H1 (cell line): Measurements from ENCODE around the gene CDADC1. TPM values are rescaled to one million over a fixed set of nuclear protein-coding genes. Genes with fewer than 3 reads are reported as not detected.

Experiments used
- CTCF ChIA-PET: fragments of 300-600 bp; sonication (Branson Sonifier 250); formaldehyde crosslinking; loops from one replicate; lab custom pipeline; 2021; ENCODE audit not compliant: partially characterized antibody; lab: Charles Lee
- POLR2A ChIA-PET: fragments of 300-600 bp; sonication (Branson Sonifier 250); formaldehyde crosslinking; loops from one replicate; lab custom pipeline; 2021; ENCODE audit warnings: inconsistent platforms; ENCODE audit not compliant: partially characterized antibody; lab: Charles Lee
- DNase-seq, 2 experiments: peaks; one replicate each; pipeline versions ENCODE4 v3.0.0 to v3.0.0-alpha.2; 2010 to 2022; ENCODE audit warnings: low spot score in 2 of 2, low read depth in 1 of 2, mixed read lengths in 1 of 2
- FAIRE-seq: peaks from 2 replicates; lab custom pipeline; 2011; peaks lifted over from hg19 to GRCh38; lab: Jason Lieb, UNC
- H2AFZ ChIP-seq: 2 replicates; pipeline ENCODE4 v1.8.1; 2012; ENCODE audit warnings: low read length, inconsistent platforms
- H2AK5ac ChIP-seq: 2 replicates; pipeline ENCODE4 v1.6.1; 2013; ENCODE audit warnings: low read depth, low read length
- H2BK120ac ChIP-seq: replicated peaks from 2 replicates; pipeline ENCODE3; 2013; ENCODE audit warnings: low read depth, low read length, inconsistent platforms
- H2BK12ac ChIP-seq: 2 replicates; pipeline ENCODE4 v1.6.1; 2013; ENCODE audit warnings: low read depth, low read length
- H2BK15ac ChIP-seq: 2 replicates; pipeline ENCODE4 v1.6.1; 2013; ENCODE audit warnings: low read length
- H2BK20ac ChIP-seq: 2 replicates; pipeline ENCODE4 v1.6.1; 2013; ENCODE audit warnings: low read length
- H2BK5ac ChIP-seq: 2 replicates; pipeline ENCODE4 v1.6.1; 2013; ENCODE audit warnings: low read depth, low read length
- H3K14ac ChIP-seq: 2 replicates; pipeline ENCODE4 v1.6.1; 2013; ENCODE audit warnings: inconsistent platforms; ENCODE audit not compliant: insufficient read length
- H3K18ac ChIP-seq: 2 replicates; pipeline ENCODE4 v1.6.1; 2013; ENCODE audit warnings: low read length; ENCODE audit errors: extremely low read depth
- H3K23ac ChIP-seq: 2 replicates; pipeline ENCODE4 v1.6.1; 2013; ENCODE audit warnings: inconsistent platforms; ENCODE audit not compliant: insufficient read length
- H3K23me2 ChIP-seq: 2 replicates; pipeline ENCODE4 v1.6.1; 2013; ENCODE audit warnings: low read depth, low read length
- H3K27ac ChIP-seq: 2 replicates; pipeline ENCODE4 v1.6.1; 2011; ENCODE audit warnings: low read depth, low read length, inconsistent platforms
- H3K27me3 ChIP-seq, 4 experiments: replicated peaks in 1 of 4; 1 replicate in 1 of 4; 2 replicates in 3 of 4; pipeline versions ENCODE4 v1.6.1 to v1.8.1; 2011 to 2013; ENCODE audit warnings: low read length in 3 of 4, mild to moderate bottlenecking in 3 of 4, inconsistent platforms in 2 of 4, mixed read lengths in 2 of 4, moderate library complexity in 1 of 4; ENCODE audit not compliant: control insufficient read depth in 3 of 4, insufficient read depth in 3 of 4; ENCODE audit errors: extremely low read depth in 1 of 4
- H3K36me3 ChIP-seq, 4 experiments: 2 replicates each; pipeline versions ENCODE4 v1.6.1 to v1.8.1; 2011 to 2013; ENCODE audit warnings: mild to moderate bottlenecking in 4 of 4, low read length in 3 of 4, moderate library complexity in 2 of 4, control low read depth in 1 of 4, inconsistent platforms in 1 of 4; ENCODE audit not compliant: insufficient read depth in 4 of 4, control insufficient read depth in 2 of 4
- H3K4ac ChIP-seq: replicated peaks from 2 replicates; pipeline ENCODE3; 2013; ENCODE audit warnings: low read length, low read depth, mixed read lengths, inconsistent platforms; ENCODE audit not compliant: insufficient read length
- H3K4me1 ChIP-seq, 4 experiments: replicated peaks in 1 of 4; 1 replicate in 1 of 4; 2 replicates in 3 of 4; pipeline versions ENCODE4 v1.6.1 to v1.8.1; 2011 to 2013; ENCODE audit warnings: low read length in 3 of 4, inconsistent platforms in 2 of 4, mixed read lengths in 1 of 4; ENCODE audit not compliant: insufficient read depth in 4 of 4, control insufficient read depth in 3 of 4
- H3K4me2 ChIP-seq, 2 experiments: 2 replicates each; pipeline versions ENCODE4 v1.6.1 to v1.8.1; 2011 to 2013; ENCODE audit warnings: low read depth in 2 of 2, low read length in 2 of 2, control low read depth in 1 of 2, inconsistent platforms in 1 of 2, mild to moderate bottlenecking in 1 of 2; ENCODE audit not compliant: insufficient read depth in 1 of 2
- H3K4me3 ChIP-seq, 4 experiments: fragments of 200-600, 300-600 bp in 1 of 4; sonication (generic), shearing (Covaris generic), sonication (Bioruptor Twin) in 1 of 4; 2 replicates each; pipeline versions ENCODE4 v1.5.1 to v1.8.1; 2011 to 2016; ENCODE audit warnings: low read length in 4 of 4, low read depth in 3 of 4, control low read depth in 2 of 4, inconsistent platforms in 2 of 4, mild to moderate bottlenecking in 2 of 4, mixed read lengths in 1 of 4, moderate library complexity in 1 of 4; ENCODE audit not compliant: insufficient read depth in 2 of 4; ENCODE audit errors: extremely low read depth in 1 of 4
- H3K56ac ChIP-seq: replicated peaks from 2 replicates; pipeline ENCODE3; 2013; ENCODE audit warnings: low read depth, mild to moderate bottlenecking, mixed read lengths, low read length, inconsistent platforms; ENCODE audit not compliant: insufficient read length
- H3K79me1 ChIP-seq: 2 replicates; pipeline ENCODE4 v1.6.1; 2013; ENCODE audit warnings: low read depth, low read length, control low read depth
- H3K79me2 ChIP-seq, 2 experiments: 2 replicates each; pipeline versions ENCODE4 v1.6.1 to v1.8.1; 2012 to 2013; ENCODE audit warnings: low read length in 2 of 2, mild to moderate bottlenecking in 2 of 2, inconsistent platforms in 1 of 2; ENCODE audit not compliant: insufficient read depth in 2 of 2, control insufficient read depth in 1 of 2
- H3K9ac ChIP-seq, 4 experiments: replicated peaks in 1 of 4; 1 replicate in 1 of 4; 2 replicates in 3 of 4; pipeline versions ENCODE4 v1.6.1 to v1.8.1; 2011 to 2013; ENCODE audit warnings: low read depth in 3 of 4, low read length in 3 of 4, control low read depth in 2 of 4, mild to moderate bottlenecking in 2 of 4, moderate library complexity in 2 of 4, inconsistent platforms in 1 of 4; ENCODE audit errors: extremely low read depth in 1 of 4
- H3K9me3 ChIP-seq, 2 experiments: 2 replicates each; pipeline versions ENCODE4 v1.6.1 to v1.8.1; 2012 to 2013; ENCODE audit warnings: mild to moderate bottlenecking in 2 of 2, moderate library complexity in 2 of 2, control low read depth in 1 of 2, inconsistent platforms in 1 of 2, low read depth in 1 of 2, low read length in 1 of 2, mixed read lengths in 1 of 2; ENCODE audit not compliant: insufficient read depth in 2 of 2
- H4K20me1 ChIP-seq, 2 experiments: replicated peaks in 1 of 2; 2 replicates each; pipeline versions ENCODE3 to v1.8.1; 2011 to 2013; ENCODE audit warnings: inconsistent platforms in 2 of 2, low read length in 2 of 2, mild to moderate bottlenecking in 1 of 2; ENCODE audit not compliant: insufficient read depth in 2 of 2, control insufficient read depth in 1 of 2
- H4K5ac ChIP-seq: 2 replicates; pipeline ENCODE4 v1.6.1; 2013; ENCODE audit warnings: low read length, low read depth, mixed read lengths, inconsistent platforms; ENCODE audit not compliant: insufficient read length
- H4K8ac ChIP-seq: 2 replicates; pipeline ENCODE4 v1.8.0; 2013; ENCODE audit warnings: mild to moderate bottlenecking, moderate library complexity, low read length, inconsistent platforms; ENCODE audit not compliant: insufficient read depth; ENCODE audit errors: extremely low read depth
- H4K91ac ChIP-seq: replicated peaks from 2 replicates; pipeline ENCODE3; 2013; ENCODE audit warnings: low read length, mixed read lengths, inconsistent platforms; ENCODE audit not compliant: insufficient read length
- ATF2 ChIP-seq: IDR thresholded peaks from 2 replicates; pipeline ENCODE4 v1.6.1; 2012; ENCODE audit warnings: low read length, inconsistent platforms
- KDM1A ChIP-seq: fragments of 200-600, 300-600 bp; sonication (generic); IDR thresholded peaks from 2 replicates; pipeline ENCODE4 v1.7.1; 2016; ENCODE audit warnings: mild to moderate bottlenecking, low read length, borderline replicate concordance
- PHF8 ChIP-seq: fragments of 200-600 bp; sonication (generic); conservative IDR thresholded peaks from 2 replicates; pipeline ENCODE4 v1.7.1; 2012; ENCODE audit warnings: low read depth, mild to moderate bottlenecking, inconsistent platforms, low read length, moderate library complexity
- POLR2A ChIP-seq, 2 experiments: IDR thresholded peaks; 1 replicate in 1 of 2; 2 replicates in 1 of 2; pipeline ENCODE4 v1.6.1; 2011; ENCODE audit warnings: low read depth in 2 of 2, low read length in 2 of 2, mild to moderate bottlenecking in 2 of 2; ENCODE audit errors: control extremely low read depth in 1 of 2
- RBBP5 ChIP-seq: IDR thresholded peaks from 2 replicates; pipeline ENCODE4 v1.7.1; 2012; ENCODE audit warnings: low read depth, mild to moderate bottlenecking, inconsistent platforms, low read length, moderate library complexity, borderline replicate concordance
- SP2 ChIP-seq: IDR thresholded peaks from 2 replicates; pipeline ENCODE4 v1.6.1; 2012; ENCODE audit warnings: mild to moderate bottlenecking, low read length, inconsistent platforms
- WGBS, 2 experiments: shearing (Covaris generic) in 1 of 2; methylation state at CpG; one replicate each; pipeline versions ENCODE4 v1.1.6 to v1.1.7; 2013 to 2015; ENCODE audit warnings: low lambda C conversion rate in 2 of 2, mixed read lengths in 2 of 2, inconsistent platforms in 1 of 2, low coverage in 1 of 2, missing lambda C conversion rate in 1 of 2; ENCODE audit not compliant: insufficient replicate concordance in 2 of 2, insufficient coverage in 1 of 2, insufficient read length in 1 of 2; ENCODE audit errors: extremely low coverage in 1 of 2, missing lambda C conversion rate in 1 of 2; 5-methylcytosine and 5-hydroxymethylcytosine counted together
- polyA plus RNA-seq, 7 experiments: library from polyadenylated mRNA; depleted of rRNA in 3 of 7; stranded (reverse) in 5 of 7; unstranded in 2 of 7; fragments of >200 nt in 5 of 7; fragments of 200-250 nt in 2 of 7; gene quantifications; 1 replicate in 5 of 7; 2 replicates in 1 of 7; 4 replicates in 1 of 7; pipeline versions ENCODE4 v1.2.1 to v1.2.3, GENCODE V29; 2011 to 2013; ENCODE audit warnings: missing spikeins in 2 of 7, mixed read lengths in 2 of 7
- total RNA-seq: library from RNA; stranded (reverse); fragmentation: NEBNext Ultra II Directional; extraction: Animal tissue kit (Norgen Biotek cat#: 25700); gene quantifications from 2 replicates; pipeline ENCODE4 v1.2.1, GENCODE V29; 2021
- TF ChIP-seq, protein P1 (sequence below), 3 experiments: IDR thresholded peaks; 1 replicate in 2 of 3; 2 replicates in 1 of 3; pipeline versions ENCODE4 v1.5.1 to v1.6.1; 2011; ENCODE audit warnings: low read length in 3 of 3, mild to moderate bottlenecking in 3 of 3, inconsistent platforms in 2 of 3, low read depth in 1 of 3, moderate library complexity in 1 of 3; ENCODE audit not compliant: insufficient read depth in 1 of 3; ENCODE audit errors: control extremely low read depth in 1 of 3

Gene CDADC1
- total and polyA plus RNA-seq, 2 of the 8 experiments (the other 6 are each of a cell fraction or from before 2014, with no cell fraction given), result 0.98 to 2.7 TPM

DNA sequence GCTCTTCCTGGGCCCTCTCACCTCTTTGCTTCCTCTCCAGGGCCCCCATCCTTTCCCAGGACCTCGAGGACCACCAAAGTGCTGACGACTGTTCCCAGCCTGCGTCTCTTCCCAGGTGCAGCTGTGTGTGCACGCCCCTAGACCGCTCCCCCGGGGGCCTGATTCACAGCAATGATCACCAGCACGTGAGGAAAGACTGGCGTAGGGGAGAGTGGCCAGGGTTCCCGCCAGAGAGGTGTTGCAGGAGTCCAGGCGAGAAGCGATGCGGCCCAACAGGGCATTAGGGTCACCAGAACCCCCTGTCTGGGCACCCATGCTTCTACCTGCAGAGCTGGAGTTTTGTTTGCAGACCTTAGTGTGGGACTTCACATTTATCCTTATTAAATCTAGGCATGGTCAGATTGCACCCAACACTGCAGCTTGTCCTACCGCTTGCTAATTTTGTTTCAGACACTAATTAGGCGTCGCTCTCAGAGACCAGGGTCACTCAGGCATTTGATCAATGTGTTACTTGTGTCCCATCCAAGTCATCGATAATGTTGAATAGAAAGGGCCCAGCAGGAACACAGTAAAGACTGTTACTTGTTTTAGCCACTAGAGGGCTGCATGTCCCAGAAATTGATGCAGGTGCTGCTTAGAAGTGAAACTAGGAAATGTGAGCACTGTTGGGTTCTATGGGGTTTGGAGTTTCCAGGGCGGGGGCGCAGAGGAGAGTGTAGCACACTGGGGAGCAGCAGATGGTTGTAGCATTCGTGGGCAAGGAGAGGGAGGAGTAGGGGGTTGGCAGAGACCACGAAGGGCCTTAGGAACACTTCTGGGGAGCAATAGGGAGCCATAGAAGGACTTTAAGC, 53.2 kb downstream of the CDADC1 start:
- Histone ChIP-seq H4K5ac (no peak overlapping the region), H3K14ac (no peak overlapping the region), H3K4ac (no peak overlapping the region), H2BK5ac (peak overlapping the region; percentile 24; the same call in 1 of the 2 replicates), H3K4me3 (no peak overlapping the region), H3K23me2 (no peaks in the 10 kb centered on the region), H3K18ac (no peak overlapping the region), H3K4me1 (peaks cover 0 to 2% (median 0%) of the 10 kb centered on the region in 4 experiments; a peak in 2 of 7 replicates), H2BK120ac (no peak overlapping the region), H3K27me3 (peaks cover 0 to 2% (median 0%) of the 10 kb centered on the region in 4 experiments; a peak in 1 of 7 replicates), H2AFZ (no peak overlapping the region), H3K36me3 (no peaks in the 10 kb centered on the region), H3K79me2 (no peaks in the 10 kb centered on the region), H2BK20ac (no peak overlapping the region), H2BK12ac (0 out of 2 replicates have a peak overlapping the region, but pooled peaks have one; percentile 31), H3K56ac (no peak overlapping the region), H3K4me2 (no peak overlapping the region), H3K27ac (no peak overlapping the region), H4K91ac (no peak overlapping the region), H4K20me1 (no peaks in the 10 kb centered on the region), H4K8ac (no peak overlapping the region), H3K79me1 (no peaks in the 10 kb centered on the region), H3K23ac (no peak overlapping the region), H2AK5ac (no peak overlapping the region), H3K9me3 (no peaks in the 10 kb centered on the region), H2BK15ac (no peak overlapping the region), H3K9ac (no peak overlapping the region)
- 55% methylated on average over 20 of the region's 20 CpGs; no CpG with 5 or more reads in 1 of the 2 experiments for WGBS, 2 experiments
- FAIRE-seq, result peak; percentile 88
- POLR2A ChIA-PET, result no interaction called here
- DNase-seq, result peak in 1 of 2 experiments; percentile 57
- CTCF ChIA-PET, result interaction anchor here (0.5 to 3.3 kb wide), 31 partner anchors 9 to 802 kb away, joined by 3 to 20 read pairs (median 3); no protein-coding TSS in a partner anchor
- TF ChIP-seq, protein P1, sequence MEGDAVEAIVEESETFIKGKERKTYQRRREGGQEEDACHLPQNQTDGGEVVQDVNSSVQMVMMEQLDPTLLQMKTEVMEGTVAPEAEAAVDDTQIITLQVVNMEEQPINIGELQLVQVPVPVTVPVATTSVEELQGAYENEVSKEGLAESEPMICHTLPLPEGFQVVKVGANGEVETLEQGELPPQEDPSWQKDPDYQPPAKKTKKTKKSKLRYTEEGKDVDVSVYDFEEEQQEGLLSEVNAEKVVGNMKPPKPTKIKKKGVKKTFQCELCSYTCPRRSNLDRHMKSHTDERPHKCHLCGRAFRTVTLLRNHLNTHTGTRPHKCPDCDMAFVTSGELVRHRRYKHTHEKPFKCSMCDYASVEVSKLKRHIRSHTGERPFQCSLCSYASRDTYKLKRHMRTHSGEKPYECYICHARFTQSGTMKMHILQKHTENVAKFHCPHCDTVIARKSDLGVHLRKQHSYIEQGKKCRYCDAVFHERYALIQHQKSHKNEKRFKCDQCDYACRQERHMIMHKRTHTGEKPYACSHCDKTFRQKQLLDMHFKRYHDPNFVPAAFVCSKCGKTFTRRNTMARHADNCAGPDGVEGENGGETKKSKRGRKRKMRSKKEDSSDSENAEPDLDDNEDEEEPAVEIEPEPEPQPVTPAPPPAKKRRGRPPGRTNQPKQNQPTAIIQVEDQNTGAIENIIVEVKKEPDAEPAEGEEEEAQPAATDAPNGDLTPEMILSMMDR (IDR thresholded peaks at IDR 0.05; ENCODE audit: control extremely low read depth in 1 of 3, insufficient read depth in 1 of 3, low read depth in 1 of 3, low read length in 3 of 3), result peak in 2 of 3 experiments; percentile 79 to 86; a peak in 3 of 4 replicates
- TF ChIP-seq PHF8, result no peak
- TF ChIP-seq KDM1A, result peak; percentile 70; the same call in 1 of the 2 replicates
- TF ChIP-seq RBBP5, result no peak
- TF ChIP-seq SP2, result no peak
- TF ChIP-seq POLR2A (IDR thresholded peaks at IDR 0.05; ENCODE audit: control extremely low read depth in 1 of 2, low read depth in 2 of 2, low read length in 2 of 2), result no peak
- TF ChIP-seq ATF2, result no peak
